ENCODE results near the gene SASS6. TPM values are rescaled to one million over a fixed set of nuclear protein-coding genes. Genes with fewer than 3 reads are reported as not detected.

SASS6 gene
- polyA plus RNA-seq, 1 donor (not counting 4 experiments of a cell fraction or from before 2014, with no cell fraction given): 2.5 TPM

DNA sequence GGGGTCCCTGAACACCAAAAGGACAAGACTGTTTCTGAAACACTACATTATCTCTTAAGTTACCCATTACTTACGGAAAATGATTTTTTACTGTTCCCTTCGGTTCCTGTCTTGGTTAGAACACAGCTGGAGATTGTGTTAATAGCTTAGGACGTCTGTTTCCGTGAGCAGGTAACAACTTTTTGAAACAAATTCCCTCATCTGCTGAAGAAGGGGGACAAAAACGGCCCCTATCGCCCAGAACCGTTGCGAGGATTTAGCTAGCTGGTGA is 95.1 kb downstream of the SASS6 start:
- Histone ChIP-seq H3K9me1 (ENCODE audit: control insufficient read depth, extremely low read depth, insufficient read depth, low read length) (no peaks in the 10 kb centered on the region), H3K79me2 (ENCODE audit: control insufficient read depth, insufficient read depth, low read length) (peaks cover 67% of the 10 kb centered on the region), H3K9ac (ENCODE audit: control insufficient read depth, extremely low read depth, insufficient read depth, low read length) (peak overlapping the region; percentile 99), H2AFZ (ENCODE audit: control insufficient read depth, low read length) (peak overlapping the region; percentile 59), H4K20me1 (ENCODE audit: control insufficient read depth, extremely low read depth, insufficient read depth, low read length) (no peaks in the 10 kb centered on the region), H3K27ac (ENCODE audit: control insufficient read depth, insufficient read depth, low read length) (peak overlapping the region; percentile 99), H3K9me3 (ENCODE audit: control insufficient read depth, low read depth, low read length) (no peaks in the 10 kb centered on the region), H3K27me3 (ENCODE audit: control insufficient read depth, extremely low read depth, insufficient read depth, low read length) (no peaks in the 10 kb centered on the region), H3K4me2 (ENCODE audit: control insufficient read depth, extremely low read depth, insufficient read depth, low read depth, low read length) (peak overlapping the region; percentile 86), H3K4me3 (ENCODE audit: control insufficient read depth in 2 of 3, extremely low read depth in 1 of 3, insufficient read depth in 2 of 3, low read depth in 1 of 3, low read length in 3 of 3) (peak overlapping the region; percentile 78 to 97 (median 93)), H3K36me3 (ENCODE audit: control insufficient read depth in 2 of 2, extremely low read depth in 1 of 2, insufficient read depth in 2 of 2, low read length in 2 of 2) (no peaks in the 10 kb centered on the region), H3K4me1 (ENCODE audit: control insufficient read depth, extremely low read depth, insufficient read depth, low read length) (peaks cover 17% of the 10 kb centered on the region)
- DNase-seq (ENCODE audit: low read depth, low spot score): no peak
- TF ChIP-seq, protein P1, sequence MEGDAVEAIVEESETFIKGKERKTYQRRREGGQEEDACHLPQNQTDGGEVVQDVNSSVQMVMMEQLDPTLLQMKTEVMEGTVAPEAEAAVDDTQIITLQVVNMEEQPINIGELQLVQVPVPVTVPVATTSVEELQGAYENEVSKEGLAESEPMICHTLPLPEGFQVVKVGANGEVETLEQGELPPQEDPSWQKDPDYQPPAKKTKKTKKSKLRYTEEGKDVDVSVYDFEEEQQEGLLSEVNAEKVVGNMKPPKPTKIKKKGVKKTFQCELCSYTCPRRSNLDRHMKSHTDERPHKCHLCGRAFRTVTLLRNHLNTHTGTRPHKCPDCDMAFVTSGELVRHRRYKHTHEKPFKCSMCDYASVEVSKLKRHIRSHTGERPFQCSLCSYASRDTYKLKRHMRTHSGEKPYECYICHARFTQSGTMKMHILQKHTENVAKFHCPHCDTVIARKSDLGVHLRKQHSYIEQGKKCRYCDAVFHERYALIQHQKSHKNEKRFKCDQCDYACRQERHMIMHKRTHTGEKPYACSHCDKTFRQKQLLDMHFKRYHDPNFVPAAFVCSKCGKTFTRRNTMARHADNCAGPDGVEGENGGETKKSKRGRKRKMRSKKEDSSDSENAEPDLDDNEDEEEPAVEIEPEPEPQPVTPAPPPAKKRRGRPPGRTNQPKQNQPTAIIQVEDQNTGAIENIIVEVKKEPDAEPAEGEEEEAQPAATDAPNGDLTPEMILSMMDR (optimal IDR thresholded peaks at IDR 0.05 in 1 of 3, IDR thresholded peaks at IDR 0.05 in 1 of 3, conservative IDR thresholded peaks at IDR 0.05 in 1 of 3; ENCODE audit: extremely low read depth in 1 of 3, insufficient read depth in 2 of 3, low read length in 3 of 3): no peak
- no peak for TF ChIP-seq EZH2 (IDR thresholded peaks at IDR 0.05; ENCODE audit: low read length)
- FAIRE-seq: peak; percentile 59
- dilution Hi-C loops (cut with MboI; ENCODE audit: extremely low pct_ligation_motif_present, low sequenced_read_pairs): no loop called here

DNA sequence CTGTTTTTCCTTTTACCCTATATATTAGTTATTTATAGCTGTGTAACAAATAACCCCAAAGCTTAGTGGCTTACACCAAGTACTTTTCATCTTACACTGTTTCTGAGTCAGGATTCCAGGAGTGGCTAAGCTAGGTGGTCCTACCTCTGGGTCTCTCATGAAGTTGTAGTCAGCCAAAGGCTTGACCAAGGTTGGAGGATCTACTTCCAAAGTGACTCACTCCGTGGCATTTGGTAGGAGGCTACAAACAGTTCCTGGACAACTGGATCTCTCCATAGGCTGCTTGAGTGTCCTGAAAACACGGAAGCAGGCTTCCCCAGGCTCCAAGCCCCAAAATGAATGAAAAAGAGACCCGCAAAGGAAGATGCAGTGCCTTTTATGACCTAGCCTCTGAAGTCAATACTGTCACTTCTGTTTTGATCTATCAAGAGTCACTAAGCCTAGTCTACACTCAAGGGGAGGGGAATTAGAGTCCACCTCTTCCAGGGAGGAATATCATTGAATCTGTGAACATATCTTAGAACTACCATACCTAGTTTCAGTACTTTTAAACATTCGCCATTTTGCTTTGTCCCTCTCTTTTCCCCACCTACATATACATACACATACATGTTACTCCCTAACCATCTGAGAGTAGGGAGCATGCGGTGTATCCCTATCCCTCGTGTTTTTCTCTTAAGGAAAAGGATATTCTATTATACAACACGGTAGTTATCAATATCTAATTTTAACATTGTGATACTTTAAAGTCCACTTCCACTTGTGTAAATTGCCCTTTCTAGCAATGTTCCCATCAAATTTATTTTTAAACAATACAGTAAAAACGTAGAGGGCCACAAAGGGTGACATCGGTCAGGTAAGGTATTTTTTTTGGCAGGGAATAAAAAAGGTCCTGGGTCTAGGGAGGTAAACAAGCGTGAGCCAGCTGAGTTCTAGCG is 95.7 kb downstream of the SASS6 start:
- H3K27me3 ChIP-seq (ENCODE audit: control insufficient read depth, extremely low read depth, insufficient read depth, low read length): no peaks in the 10 kb centered on the region
- H3K9me3 ChIP-seq (ENCODE audit: control insufficient read depth, low read depth, low read length): no peaks in the 10 kb centered on the region
- FAIRE-seq: peak; percentile 92
- peak overlapping the region; percentile 99 for H3K27ac ChIP-seq (ENCODE audit: control insufficient read depth, insufficient read depth, low read length)
- peaks cover 61% of the 10 kb centered on the region for H3K79me2 ChIP-seq (ENCODE audit: control insufficient read depth, insufficient read depth, low read length)
- no peaks in the 10 kb centered on the region for H4K20me1 ChIP-seq (ENCODE audit: control insufficient read depth, extremely low read depth, insufficient read depth, low read length)
- dilution Hi-C loops (cut with MboI; ENCODE audit: extremely low pct_ligation_motif_present, low sequenced_read_pairs): no loop called here
- no peak for DNase-seq (ENCODE audit: low read depth, low spot score)
- H3K9me1 ChIP-seq (ENCODE audit: control insufficient read depth, extremely low read depth, insufficient read depth, low read length): no peaks in the 10 kb centered on the region
- no peaks in the 10 kb centered on the region for H3K36me3 ChIP-seq (ENCODE audit: control insufficient read depth in 2 of 2, extremely low read depth in 1 of 2, insufficient read depth in 2 of 2, low read length in 2 of 2)
- H3K4me3 ChIP-seq (ENCODE audit: control insufficient read depth in 2 of 3, extremely low read depth in 1 of 3, insufficient read depth in 2 of 3, low read depth in 1 of 3, low read length in 3 of 3): peak overlapping the region; percentile 78 to 97 (median 93)
- H3K9ac ChIP-seq (ENCODE audit: control insufficient read depth, extremely low read depth, insufficient read depth, low read length): peak overlapping the region; percentile 99
- H3K4me2 ChIP-seq (ENCODE audit: control insufficient read depth, extremely low read depth, insufficient read depth, low read depth, low read length): peak overlapping the region; percentile 86
- TF ChIP-seq EZH2 (IDR thresholded peaks at IDR 0.05; ENCODE audit: low read length): no peak
- TF ChIP-seq, protein P1 (optimal IDR thresholded peaks at IDR 0.05 in 1 of 3, IDR thresholded peaks at IDR 0.05 in 1 of 3, conservative IDR thresholded peaks at IDR 0.05 in 1 of 3; ENCODE audit: extremely low read depth in 1 of 3, insufficient read depth in 2 of 3, low read length in 3 of 3): no peak
- H3K4me1 ChIP-seq (ENCODE audit: control insufficient read depth, extremely low read depth, insufficient read depth, low read length): peaks cover 14% of the 10 kb centered on the region
- peak overlapping the region; percentile 36 for H2AFZ ChIP-seq (ENCODE audit: control insufficient read depth, low read length)

Measured in keratinocyte (primary cell).